Stimulated activated CD8-positive, alpha-beta memory T cell treated with anti-CD3 and anti-CD28 coated beads, Interleukin-4, amount 100 ng/mL, for 4 hours (primary cell): ENCODE results near the gene SORCS2.

Experiments
- DNase-seq, 2 donors: peaks; one replicate each; pipeline ENCODE4 v3.0.0-alpha.2; 2020; ENCODE audit warnings: low read depth in 2 of 2, low spot score in 1 of 2

The SORCS2 gene

DNA sequence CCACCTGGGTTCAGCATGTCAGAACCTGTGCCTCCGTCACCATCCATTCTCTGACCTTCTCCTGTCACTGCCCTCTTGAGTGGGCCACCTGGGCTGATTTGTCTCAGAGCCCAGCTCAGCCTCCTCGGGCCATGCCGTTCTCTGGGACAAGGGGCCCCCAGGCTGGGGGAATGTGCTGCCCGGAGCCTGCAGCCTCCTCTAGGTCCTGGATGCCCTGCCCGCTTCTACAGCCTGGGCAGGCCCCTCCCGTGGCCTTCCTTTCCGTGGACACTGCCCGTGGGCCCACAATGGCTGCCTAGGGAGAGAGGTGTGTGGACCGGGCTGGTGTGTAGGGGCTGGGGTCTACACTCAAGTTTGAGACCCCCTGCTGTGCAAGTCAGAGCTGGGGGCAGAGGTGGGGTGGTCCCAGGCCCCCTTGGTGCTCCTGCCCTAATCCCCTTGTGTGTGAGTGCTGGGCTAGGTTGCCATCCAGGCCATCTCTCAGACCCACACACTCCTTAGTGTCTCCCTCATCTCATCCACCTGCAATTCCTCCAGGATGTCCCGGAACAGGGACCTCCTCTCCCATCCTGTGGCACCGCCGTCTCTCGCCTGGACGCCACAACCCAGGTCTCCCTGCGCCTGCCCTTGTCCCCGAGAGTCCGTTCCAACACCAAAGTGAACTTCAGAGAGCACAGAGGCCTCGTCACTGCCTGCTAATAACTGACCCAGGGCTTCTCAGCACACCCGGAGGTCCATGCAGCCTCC lies 230.0 kb downstream of the SORCS2 start:
- DNase-seq: no peak

DNA sequence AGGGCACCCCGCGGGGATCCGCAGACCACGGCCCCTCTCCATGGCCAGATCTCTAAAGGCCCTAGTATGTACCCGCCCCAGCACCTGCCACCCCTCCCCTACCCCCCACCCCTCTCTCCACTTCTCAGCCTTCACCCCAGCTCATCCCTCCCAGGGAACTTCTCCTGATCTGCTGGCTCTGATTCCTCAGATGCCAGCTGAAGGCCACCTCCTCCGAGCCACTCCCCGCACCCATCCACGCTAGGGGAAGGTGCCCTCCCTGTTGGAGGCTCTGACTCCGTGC lies 230.5 kb downstream of the SORCS2 start:
- DNase-seq: no peak

DNA sequence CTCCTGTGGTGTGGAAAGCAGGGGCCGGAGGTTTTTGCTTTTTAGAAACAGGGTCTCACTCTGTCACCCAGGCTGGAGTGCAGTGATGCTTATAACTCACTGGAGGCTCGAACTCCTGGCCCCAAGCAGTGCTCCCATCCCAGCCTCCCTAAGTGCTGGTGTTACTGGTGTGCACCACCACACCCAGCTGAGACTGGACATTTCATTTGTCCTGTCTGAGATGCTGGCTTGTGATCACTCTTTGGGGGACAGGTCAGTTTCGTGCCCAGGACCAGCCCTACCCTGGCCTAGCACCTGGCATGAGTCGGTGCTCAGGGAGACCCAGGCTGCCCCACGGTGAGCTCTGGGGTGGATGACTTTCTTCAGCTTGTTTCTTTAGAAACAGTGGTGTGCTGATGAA lies 231.1 kb downstream of the SORCS2 start:
- no peak for DNase-seq

DNA sequence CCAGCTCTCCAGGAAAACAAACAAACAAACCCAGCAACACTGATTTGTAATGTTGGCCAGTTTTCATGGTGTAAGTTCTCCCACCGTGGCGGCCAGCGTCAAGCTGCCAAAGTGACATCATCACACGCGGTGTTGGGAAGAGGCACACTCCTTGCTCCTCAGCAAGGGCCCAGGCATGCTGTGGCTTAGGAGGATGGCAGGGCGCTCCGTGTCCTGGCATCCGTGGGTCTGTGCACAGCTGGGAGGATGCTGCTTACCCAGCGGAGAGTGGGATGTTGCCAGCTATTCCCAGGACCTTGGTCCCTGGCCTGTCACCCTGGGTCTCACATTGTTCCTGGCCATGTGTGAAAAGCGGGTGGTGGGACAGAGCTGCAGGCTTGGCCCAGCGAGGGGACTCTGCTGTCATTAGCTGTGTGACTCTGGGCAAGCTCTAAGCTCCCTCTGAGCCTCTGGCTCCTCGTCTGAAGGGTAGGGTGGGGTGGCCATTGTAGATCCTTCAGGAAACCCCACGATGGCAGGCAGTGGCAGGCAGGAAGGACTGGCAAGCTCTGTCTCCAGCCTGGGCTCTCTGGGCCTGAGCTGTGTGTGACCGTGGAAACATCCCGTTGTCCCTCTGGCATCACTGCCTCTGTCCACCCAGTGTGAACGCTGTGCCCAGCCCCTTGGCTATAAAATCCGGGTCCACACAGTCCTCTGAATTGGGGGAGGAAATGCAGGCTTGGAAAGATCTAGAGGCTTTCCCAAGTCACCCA lies 231.6 kb downstream of the SORCS2 start:
- DNase-seq: no peak

DNA sequence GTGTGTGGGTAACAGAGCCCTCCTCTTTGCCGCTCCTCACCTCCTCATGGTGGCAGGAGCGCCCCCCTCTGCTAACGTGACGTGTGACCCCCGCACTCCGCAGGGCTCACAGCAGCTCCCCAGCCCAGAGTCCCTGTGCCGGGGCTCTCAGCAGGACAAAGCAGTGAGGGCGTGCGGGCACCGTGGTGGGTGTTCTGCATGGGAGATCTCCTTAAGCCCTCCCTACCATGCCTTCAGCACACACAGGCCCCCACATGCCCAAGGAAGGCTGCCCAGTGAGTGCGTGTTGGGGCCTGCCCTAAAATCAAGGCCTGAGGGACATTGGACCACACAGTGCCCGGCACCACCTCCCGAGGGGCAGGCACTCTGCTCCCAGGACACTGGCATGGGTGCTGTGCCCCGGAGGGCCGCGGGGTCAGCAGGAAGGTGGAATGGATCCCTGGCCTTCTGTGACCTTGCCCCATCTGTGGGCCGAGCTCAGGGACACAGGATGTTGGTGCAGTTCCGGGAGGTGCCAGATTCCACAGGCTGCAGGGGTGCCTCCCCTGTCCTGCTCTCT lies 232.3 kb downstream of the SORCS2 start:
- DNase-seq: no peak

DNA sequence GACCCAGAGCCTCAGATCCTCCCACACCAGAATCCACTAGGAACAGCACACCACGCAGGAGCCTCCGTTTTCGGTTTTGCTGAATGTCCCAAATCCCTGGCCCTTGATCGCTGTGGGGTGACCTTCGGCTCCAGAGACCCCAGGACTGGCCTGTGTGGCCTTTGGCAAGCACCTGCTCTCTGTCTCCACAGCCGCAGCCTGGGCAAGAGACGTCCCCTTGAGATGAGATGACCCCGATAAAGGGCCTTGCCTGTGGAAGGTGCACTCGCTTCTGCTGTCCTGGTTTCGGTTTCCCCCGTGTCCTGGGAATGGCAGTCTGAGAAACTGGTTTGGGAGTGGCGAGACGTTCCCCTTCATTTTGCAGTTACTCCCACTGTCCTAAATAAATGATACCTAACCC lies 232.8 kb downstream of the SORCS2 start:
- DNase-seq: no peak

GRCh38 chr4:7425591-7426468 lies 233.5 kb downstream of the SORCS2 start:
- DNase-seq: no peak

DNA sequence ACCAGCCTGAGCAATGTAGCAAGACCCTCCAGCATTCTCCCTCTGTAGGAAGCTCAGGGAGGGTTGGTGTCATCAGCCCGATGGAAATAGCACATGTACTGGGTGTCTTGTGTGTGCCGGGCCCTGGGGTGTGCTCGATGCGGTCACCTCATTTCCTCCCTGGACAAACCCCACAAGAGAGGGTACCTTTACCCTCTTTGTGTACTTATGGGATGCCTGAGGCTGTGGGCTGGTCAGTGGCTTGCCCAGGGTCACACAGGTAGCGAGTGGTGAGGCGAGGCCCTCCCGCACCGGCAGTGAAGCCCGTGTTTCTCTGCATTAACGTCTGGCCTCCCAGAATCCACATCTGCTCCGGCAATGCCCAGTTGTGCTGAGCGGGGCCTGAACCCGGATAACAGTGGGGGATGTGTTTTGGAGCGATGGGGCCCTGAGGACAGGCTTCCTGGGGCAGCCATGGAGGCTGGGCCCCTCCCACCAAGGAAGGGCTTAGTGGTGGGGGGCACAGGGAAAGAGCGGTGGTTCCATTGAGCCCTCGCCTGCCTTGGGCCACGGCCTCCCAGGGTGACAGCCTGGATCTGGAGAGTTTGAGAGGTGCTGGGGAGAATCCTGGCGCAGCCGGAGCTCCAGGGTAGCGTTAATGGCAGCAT lies 234.3 kb downstream of the SORCS2 start:
- no peak for DNase-seq

- DNase-seq: no peak
Observed at GRCh38 chr4:7427361-7427760, 235.0 kb downstream of the SORCS2 start.

DNA sequence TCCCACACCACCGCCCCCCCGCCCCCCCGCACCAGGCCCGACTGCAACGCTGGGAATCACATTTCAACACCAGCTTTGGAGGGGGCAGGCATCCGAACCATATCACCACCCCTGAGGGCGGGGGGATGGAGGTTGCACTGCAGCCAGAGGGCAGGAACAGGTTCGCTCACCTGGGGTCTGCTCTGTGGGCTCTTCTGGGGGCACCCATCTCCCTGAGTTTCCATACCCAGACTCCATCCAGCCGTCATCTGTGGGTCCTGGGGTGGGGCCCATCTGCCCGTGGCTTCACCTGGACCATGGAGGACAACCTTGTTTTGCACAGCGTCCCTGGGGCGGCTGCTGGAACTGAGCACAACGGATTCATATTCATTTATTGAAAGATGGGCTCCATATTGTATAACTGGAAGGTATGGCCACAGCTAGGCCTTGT lies 235.5 kb downstream of the SORCS2 start:
- no peak for DNase-seq

GRCh38 chr4:7428261-7429068 lies 236.1 kb downstream of the SORCS2 start:
- DNase-seq: no peak

- DNase-seq: no peak
Observed at GRCh38 chr4:7429069-7429416, 236.7 kb downstream of the SORCS2 start.

GRCh38 chr4:7429601-7430078 lies 237.3 kb downstream of the SORCS2 start:
- DNase-seq: no peak

DNA sequence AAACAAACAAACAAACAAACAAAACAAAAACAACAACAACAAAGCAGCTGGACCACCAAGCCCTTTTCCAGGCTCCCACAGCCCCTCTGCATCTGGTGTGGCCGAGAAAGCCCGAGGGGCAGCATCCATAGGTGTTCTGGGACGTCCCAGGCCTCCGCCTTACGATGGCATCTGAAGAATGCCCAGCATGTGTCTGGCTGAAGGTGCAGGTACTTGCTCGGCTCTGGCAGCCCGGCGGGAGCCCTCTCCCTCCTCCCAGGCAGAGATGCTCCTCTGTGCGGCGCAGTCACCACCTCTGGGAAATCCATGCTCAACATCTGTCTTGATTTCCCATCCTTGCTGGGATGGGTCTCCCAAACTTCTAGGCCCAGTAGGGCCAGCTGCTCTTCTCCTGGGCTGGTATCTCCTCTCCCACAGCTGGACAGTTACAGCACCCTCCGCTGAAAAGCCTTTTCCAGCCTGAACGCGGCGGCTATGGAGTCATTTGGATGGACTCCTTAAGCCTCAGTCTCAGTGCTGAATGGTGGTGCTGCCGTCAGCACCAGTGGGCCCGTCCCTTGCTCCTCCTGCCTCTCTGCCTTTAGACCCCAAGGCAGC lies 238.1 kb downstream of the SORCS2 start:
- no peak for DNase-seq

GRCh38 chr4:7430965-7431695 lies 238.8 kb downstream of the SORCS2 start:
- no peak for DNase-seq

GRCh38 chr4:7431696-7432530 lies 239.6 kb downstream of the SORCS2 start:
- no peak for DNase-seq

GRCh38 chr4:7432531-7433375 lies 240.4 kb downstream of the SORCS2 start:
- DNase-seq: no peak
